Neural progenitor cell (in vitro differentiated cells): ENCODE measurements around the gene CCDC167.

Experiments used
- EZH2 ChIP-seq: fragments of 200-600 bp; sonication (generic); IDR thresholded peaks from 2 replicates; pipeline ENCODE4 v1.6.1; 2017; ENCODE audit warnings: antibody characterized with exemption, mild to moderate bottlenecking, moderate library complexity
- EZH2phosphoT487 ChIP-seq: fragments of 200-600 bp; sonication (generic); IDR thresholded peaks from 2 replicates; pipeline ENCODE4 v1.6.1; 2017; ENCODE audit warnings: antibody characterized with exemption
- TF ChIP-seq, protein P1 (sequence below): fragments of 200-600 bp; sonication (generic); IDR thresholded peaks from 2 replicates; pipeline ENCODE4 v1.5.1; 2017; ENCODE audit warnings: antibody characterized with exemption, mild to moderate bottlenecking

GRCh38 chr6:37467718-37468117 is 32.0 kb downstream of the CCDC167 start:
- TF ChIP-seq, protein P1, sequence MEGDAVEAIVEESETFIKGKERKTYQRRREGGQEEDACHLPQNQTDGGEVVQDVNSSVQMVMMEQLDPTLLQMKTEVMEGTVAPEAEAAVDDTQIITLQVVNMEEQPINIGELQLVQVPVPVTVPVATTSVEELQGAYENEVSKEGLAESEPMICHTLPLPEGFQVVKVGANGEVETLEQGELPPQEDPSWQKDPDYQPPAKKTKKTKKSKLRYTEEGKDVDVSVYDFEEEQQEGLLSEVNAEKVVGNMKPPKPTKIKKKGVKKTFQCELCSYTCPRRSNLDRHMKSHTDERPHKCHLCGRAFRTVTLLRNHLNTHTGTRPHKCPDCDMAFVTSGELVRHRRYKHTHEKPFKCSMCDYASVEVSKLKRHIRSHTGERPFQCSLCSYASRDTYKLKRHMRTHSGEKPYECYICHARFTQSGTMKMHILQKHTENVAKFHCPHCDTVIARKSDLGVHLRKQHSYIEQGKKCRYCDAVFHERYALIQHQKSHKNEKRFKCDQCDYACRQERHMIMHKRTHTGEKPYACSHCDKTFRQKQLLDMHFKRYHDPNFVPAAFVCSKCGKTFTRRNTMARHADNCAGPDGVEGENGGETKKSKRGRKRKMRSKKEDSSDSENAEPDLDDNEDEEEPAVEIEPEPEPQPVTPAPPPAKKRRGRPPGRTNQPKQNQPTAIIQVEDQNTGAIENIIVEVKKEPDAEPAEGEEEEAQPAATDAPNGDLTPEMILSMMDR, result no peak
- TF ChIP-seq EZH2 (no peak), EZH2phosphoT487 (no peak)
